GM23338 (cell line): Measurements from ENCODE around the gene KRT3. TPM values are rescaled to one million over a fixed set of nuclear protein-coding genes. Genes with fewer than 3 reads are reported as not detected.

ENCODE experiments used
- ATAC-seq: fragments of 200-7000 bp; cut with Tn5 transposase; 3 replicates; pipeline ENCODE4 v1.9.1; 2020
- DNase-seq: peaks from one replicate; pipeline ENCODE4 v3.0.0-alpha.2; 2015; ENCODE audit warnings: low spot score
- H2AFZ ChIP-seq: fragments of 200-600 bp; sonication (generic); 2 replicates; pipeline ENCODE4 v1.8.0; 2016; ENCODE audit warnings: antibody characterized with exemption, mild to moderate bottlenecking, moderate library complexity
- H3F3A ChIP-seq: fragments of 200-600 bp; sonication (generic); replicated peaks from 2 replicates; pipeline ENCODE4 v1.8.0; 2017; ENCODE audit warnings: antibody characterized with exemption, mixed run types, low read depth
- H3K27ac ChIP-seq: fragments of 200-600 bp; sonication (generic); 2 replicates; pipeline ENCODE4 v1.6.1; 2016; ENCODE audit warnings: low read depth
- H3K27me3 ChIP-seq: fragments of 200-600 bp; sonication (generic); 2 replicates; pipeline ENCODE4 v1.8.0; 2016; ENCODE audit warnings: mild to moderate bottlenecking, mixed run types, moderate library complexity; ENCODE audit not compliant: insufficient read depth
- H3K36me3 ChIP-seq: fragments of 200-600 bp; sonication (generic); 2 replicates; pipeline ENCODE4 v1.8.0; 2016; ENCODE audit warnings: mild to moderate bottlenecking; ENCODE audit not compliant: insufficient read depth
- H3K4me1 ChIP-seq: fragments of 200-600 bp; sonication (generic); 2 replicates; pipeline ENCODE4 v1.8.0; 2016; ENCODE audit warnings: mild to moderate bottlenecking, moderate library complexity; ENCODE audit not compliant: insufficient read depth
- H3K4me2 ChIP-seq: fragments of 200-600 bp; sonication (generic); 2 replicates; pipeline ENCODE4 v1.7.1; 2017; ENCODE audit warnings: mixed run types
- H3K4me3 ChIP-seq: fragments of 200-600 bp; sonication (generic); 2 replicates; pipeline ENCODE4 v1.6.1; 2016; ENCODE audit warnings: mixed run types
- H3K79me2 ChIP-seq: fragments of 200-600 bp; sonication (generic); replicated peaks from 2 replicates; pipeline ENCODE4 v1.8.0; 2017; ENCODE audit warnings: mild to moderate bottlenecking; ENCODE audit not compliant: insufficient read depth
- H3K9me2 ChIP-seq: fragments of 200-600 bp; sonication (generic); 2 replicates; pipeline ENCODE4 v1.8.0; 2017; ENCODE audit not compliant: insufficient read depth
- H4K20me1 ChIP-seq: fragments of 200-600 bp; sonication (generic); replicated peaks from 2 replicates; pipeline ENCODE4 v1.8.0; 2017; ENCODE audit warnings: mild to moderate bottlenecking; ENCODE audit not compliant: insufficient read depth
- H3K27ac Mint-ChIP-seq: 2 replicates; pipeline ENCODE4 v1.8.0; 2020; ENCODE audit warnings: inconsistent platforms, mild to moderate bottlenecking, moderate library complexity, mixed read lengths
- H3K27me3 Mint-ChIP-seq: 3 replicates; pipeline ENCODE4 v1.8.0; 2022; ENCODE audit warnings: low read depth, mild to moderate bottlenecking, moderate library complexity, mixed read lengths, inconsistent platforms; ENCODE audit not compliant: insufficient read depth, poor library complexity
- H3K36me3 Mint-ChIP-seq: 3 replicates; pipeline ENCODE4 v1.8.0; 2021; ENCODE audit warnings: low read depth, mild to moderate bottlenecking, inconsistent platforms, moderate library complexity, mixed read lengths
- H3K4me1 Mint-ChIP-seq: 3 replicates; pipeline ENCODE4 v1.8.0; 2020; ENCODE audit warnings: mild to moderate bottlenecking, inconsistent platforms, mixed read lengths
- H3K4me3 Mint-ChIP-seq: 3 replicates; pipeline ENCODE4 v1.8.0; 2021; ENCODE audit warnings: moderate library complexity, mild to moderate bottlenecking, inconsistent platforms, mixed read lengths
- H3K9me3 Mint-ChIP-seq: 3 replicates; pipeline ENCODE4 v1.8.0; 2020; ENCODE audit warnings: moderate library complexity, mild to moderate bottlenecking, inconsistent platforms, mixed read lengths
- CREB1 ChIP-seq: fragments of 250-450 bp; sonication (Bioruptor Pico); IDR thresholded peaks from 2 replicates; pipeline ENCODE4 v1.5.0; 2020; ENCODE audit warnings: low read depth, mild to moderate bottlenecking, moderate library complexity
- CTCF ChIP-seq, 2 experiments: fragments of 200-600 bp in 1 of 2; sonication (generic) in 1 of 2; conservative IDR thresholded peaks; 2 replicates each; pipeline versions ENCODE4 v1.5.1 to v1.6.1; 2016 to 2017; ENCODE audit warnings: antibody characterized with exemption in 2 of 2, low read depth in 2 of 2, mild to moderate bottlenecking in 2 of 2, moderate library complexity in 1 of 2
- EZH2 ChIP-seq: fragments of 200-600 bp; sonication (generic); IDR thresholded peaks from one replicate; pipeline ENCODE4 v1.8.0; 2017; ENCODE audit warnings: antibody characterized with exemption, mild to moderate bottlenecking, low read depth; ENCODE audit not compliant: unreplicated experiment
- EZH2phosphoT487 ChIP-seq: fragments of 200-600 bp; sonication (generic); IDR thresholded peaks from one replicate; pipeline ENCODE4 v1.8.1; 2018; ENCODE audit warnings: antibody characterized with exemption; ENCODE audit not compliant: unreplicated experiment
- JUNB ChIP-seq: IDR thresholded peaks from one replicate; pipeline ENCODE4 v1.6.1; 2016; ENCODE audit warnings: antibody characterized with exemption; ENCODE audit not compliant: unreplicated experiment
- NANOG ChIP-seq: IDR thresholded peaks from 2 replicates; pipeline ENCODE4 v1.6.1; 2016; ENCODE audit warnings: antibody characterized with exemption, borderline replicate concordance
- POLR2AphosphoS5 ChIP-seq: IDR thresholded peaks from 2 replicates; pipeline ENCODE4 v1.6.1; 2016; ENCODE audit warnings: antibody characterized with exemption, low read depth
- STAT1 ChIP-seq: IDR thresholded peaks from one replicate; pipeline ENCODE4 v1.6.1; 2016; ENCODE audit warnings: antibody characterized with exemption; ENCODE audit not compliant: unreplicated experiment
- ZNF114 ChIP-seq: fragments of 250-450 bp; sonication (Bioruptor Pico); IDR thresholded peaks from 2 replicates; pipeline ENCODE4 v1.5.0; 2020; ENCODE audit warnings: mild to moderate bottlenecking, moderate library complexity
- ZNF331 ChIP-seq: fragments of 250-450 bp; sonication (Bioruptor Pico); IDR thresholded peaks from 2 replicates; pipeline ENCODE4 v1.5.0; 2020; ENCODE audit warnings: low read depth, mild to moderate bottlenecking, moderate library complexity
- polyA plus RNA-seq: library from polyadenylated mRNA; unstranded; fragments of >200 nt; fragmentation: Nextera tagmentation; extraction: Ambion mirVana; gene quantifications from 2 replicates; pipeline ENCODE4 v1.2.1, GENCODE V29; 2016
- total RNA-seq: library from RNA; depleted of rRNA; stranded (reverse); fragments of >200 nt; shearing (Covaris generic); gene quantifications from 2 replicates; pipeline ENCODE4 v1.2.3, GENCODE V29; 2014
- TF ChIP-seq, protein P1 (sequence below): IDR thresholded peaks from one replicate; pipeline ENCODE4 v1.6.1; 2018; ENCODE audit warnings: antibody characterized with exemption; ENCODE audit not compliant: unreplicated experiment
- TF ChIP-seq, protein P2 (sequence below): IDR thresholded peaks from 2 replicates; pipeline ENCODE4 v1.6.1; 2016; ENCODE audit warnings: antibody characterized with exemption
- TF ChIP-seq, protein P3 (sequence below): fragments of 250-450 bp; sonication (Bioruptor Pico); IDR thresholded peaks from 2 replicates; pipeline ENCODE4 v1.5.0; 2020; ENCODE audit warnings: mild to moderate bottlenecking, moderate library complexity

Gene KRT3
- total and polyA plus RNA-seq, 2 experiments from 2014 or later, result not detected

- H3F3A ChIP-seq, result no peaks in the 10 kb centered on the region
- H3K36me3 ChIP-seq, result no peaks in the 10 kb centered on the region
- peaks cover 7% of the 10 kb centered on the region for H3K9me2 ChIP-seq
- H3K4me3 Mint-ChIP-seq, result no peak overlapping the region
- ATAC-seq, result no peak
- H3K27me3 Mint-ChIP-seq, result peaks cover 9% of the 10 kb centered on the region
- no peaks in the 10 kb centered on the region for H3K79me2 ChIP-seq
- no peak overlapping the region for H2AFZ ChIP-seq
- no peaks in the 10 kb centered on the region for H4K20me1 ChIP-seq
- TF ChIP-seq CTCF (conservative IDR thresholded peaks at IDR 0.05; ENCODE audit: low read depth in 2 of 2) (no peak), EZH2phosphoT487 (no peak), STAT1 (no peak), CREB1 (CRISPR knock-in tag) (no peak), NANOG (no peak), JUNB (no peak), ZNF114 (CRISPR knock-in tag) (no peak), ZNF331 (CRISPR knock-in tag) (no peak), POLR2AphosphoS5 (no peak), EZH2 (no peak)
- TF ChIP-seq, protein P1, sequence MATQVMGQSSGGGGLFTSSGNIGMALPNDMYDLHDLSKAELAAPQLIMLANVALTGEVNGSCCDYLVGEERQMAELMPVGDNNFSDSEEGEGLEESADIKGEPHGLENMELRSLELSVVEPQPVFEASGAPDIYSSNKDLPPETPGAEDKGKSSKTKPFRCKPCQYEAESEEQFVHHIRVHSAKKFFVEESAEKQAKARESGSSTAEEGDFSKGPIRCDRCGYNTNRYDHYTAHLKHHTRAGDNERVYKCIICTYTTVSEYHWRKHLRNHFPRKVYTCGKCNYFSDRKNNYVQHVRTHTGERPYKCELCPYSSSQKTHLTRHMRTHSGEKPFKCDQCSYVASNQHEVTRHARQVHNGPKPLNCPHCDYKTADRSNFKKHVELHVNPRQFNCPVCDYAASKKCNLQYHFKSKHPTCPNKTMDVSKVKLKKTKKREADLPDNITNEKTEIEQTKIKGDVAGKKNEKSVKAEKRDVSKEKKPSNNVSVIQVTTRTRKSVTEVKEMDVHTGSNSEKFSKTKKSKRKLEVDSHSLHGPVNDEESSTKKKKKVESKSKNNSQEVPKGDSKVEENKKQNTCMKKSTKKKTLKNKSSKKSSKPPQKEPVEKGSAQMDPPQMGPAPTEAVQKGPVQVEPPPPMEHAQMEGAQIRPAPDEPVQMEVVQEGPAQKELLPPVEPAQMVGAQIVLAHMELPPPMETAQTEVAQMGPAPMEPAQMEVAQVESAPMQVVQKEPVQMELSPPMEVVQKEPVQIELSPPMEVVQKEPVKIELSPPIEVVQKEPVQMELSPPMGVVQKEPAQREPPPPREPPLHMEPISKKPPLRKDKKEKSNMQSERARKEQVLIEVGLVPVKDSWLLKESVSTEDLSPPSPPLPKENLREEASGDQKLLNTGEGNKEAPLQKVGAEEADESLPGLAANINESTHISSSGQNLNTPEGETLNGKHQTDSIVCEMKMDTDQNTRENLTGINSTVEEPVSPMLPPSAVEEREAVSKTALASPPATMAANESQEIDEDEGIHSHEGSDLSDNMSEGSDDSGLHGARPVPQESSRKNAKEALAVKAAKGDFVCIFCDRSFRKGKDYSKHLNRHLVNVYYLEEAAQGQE, result no peak
- TF ChIP-seq, protein P2, sequence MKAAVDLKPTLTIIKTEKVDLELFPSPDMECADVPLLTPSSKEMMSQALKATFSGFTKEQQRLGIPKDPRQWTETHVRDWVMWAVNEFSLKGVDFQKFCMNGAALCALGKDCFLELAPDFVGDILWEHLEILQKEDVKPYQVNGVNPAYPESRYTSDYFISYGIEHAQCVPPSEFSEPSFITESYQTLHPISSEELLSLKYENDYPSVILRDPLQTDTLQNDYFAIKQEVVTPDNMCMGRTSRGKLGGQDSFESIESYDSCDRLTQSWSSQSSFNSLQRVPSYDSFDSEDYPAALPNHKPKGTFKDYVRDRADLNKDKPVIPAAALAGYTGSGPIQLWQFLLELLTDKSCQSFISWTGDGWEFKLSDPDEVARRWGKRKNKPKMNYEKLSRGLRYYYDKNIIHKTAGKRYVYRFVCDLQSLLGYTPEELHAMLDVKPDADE, result no peak
- TF ChIP-seq, protein P3, sequence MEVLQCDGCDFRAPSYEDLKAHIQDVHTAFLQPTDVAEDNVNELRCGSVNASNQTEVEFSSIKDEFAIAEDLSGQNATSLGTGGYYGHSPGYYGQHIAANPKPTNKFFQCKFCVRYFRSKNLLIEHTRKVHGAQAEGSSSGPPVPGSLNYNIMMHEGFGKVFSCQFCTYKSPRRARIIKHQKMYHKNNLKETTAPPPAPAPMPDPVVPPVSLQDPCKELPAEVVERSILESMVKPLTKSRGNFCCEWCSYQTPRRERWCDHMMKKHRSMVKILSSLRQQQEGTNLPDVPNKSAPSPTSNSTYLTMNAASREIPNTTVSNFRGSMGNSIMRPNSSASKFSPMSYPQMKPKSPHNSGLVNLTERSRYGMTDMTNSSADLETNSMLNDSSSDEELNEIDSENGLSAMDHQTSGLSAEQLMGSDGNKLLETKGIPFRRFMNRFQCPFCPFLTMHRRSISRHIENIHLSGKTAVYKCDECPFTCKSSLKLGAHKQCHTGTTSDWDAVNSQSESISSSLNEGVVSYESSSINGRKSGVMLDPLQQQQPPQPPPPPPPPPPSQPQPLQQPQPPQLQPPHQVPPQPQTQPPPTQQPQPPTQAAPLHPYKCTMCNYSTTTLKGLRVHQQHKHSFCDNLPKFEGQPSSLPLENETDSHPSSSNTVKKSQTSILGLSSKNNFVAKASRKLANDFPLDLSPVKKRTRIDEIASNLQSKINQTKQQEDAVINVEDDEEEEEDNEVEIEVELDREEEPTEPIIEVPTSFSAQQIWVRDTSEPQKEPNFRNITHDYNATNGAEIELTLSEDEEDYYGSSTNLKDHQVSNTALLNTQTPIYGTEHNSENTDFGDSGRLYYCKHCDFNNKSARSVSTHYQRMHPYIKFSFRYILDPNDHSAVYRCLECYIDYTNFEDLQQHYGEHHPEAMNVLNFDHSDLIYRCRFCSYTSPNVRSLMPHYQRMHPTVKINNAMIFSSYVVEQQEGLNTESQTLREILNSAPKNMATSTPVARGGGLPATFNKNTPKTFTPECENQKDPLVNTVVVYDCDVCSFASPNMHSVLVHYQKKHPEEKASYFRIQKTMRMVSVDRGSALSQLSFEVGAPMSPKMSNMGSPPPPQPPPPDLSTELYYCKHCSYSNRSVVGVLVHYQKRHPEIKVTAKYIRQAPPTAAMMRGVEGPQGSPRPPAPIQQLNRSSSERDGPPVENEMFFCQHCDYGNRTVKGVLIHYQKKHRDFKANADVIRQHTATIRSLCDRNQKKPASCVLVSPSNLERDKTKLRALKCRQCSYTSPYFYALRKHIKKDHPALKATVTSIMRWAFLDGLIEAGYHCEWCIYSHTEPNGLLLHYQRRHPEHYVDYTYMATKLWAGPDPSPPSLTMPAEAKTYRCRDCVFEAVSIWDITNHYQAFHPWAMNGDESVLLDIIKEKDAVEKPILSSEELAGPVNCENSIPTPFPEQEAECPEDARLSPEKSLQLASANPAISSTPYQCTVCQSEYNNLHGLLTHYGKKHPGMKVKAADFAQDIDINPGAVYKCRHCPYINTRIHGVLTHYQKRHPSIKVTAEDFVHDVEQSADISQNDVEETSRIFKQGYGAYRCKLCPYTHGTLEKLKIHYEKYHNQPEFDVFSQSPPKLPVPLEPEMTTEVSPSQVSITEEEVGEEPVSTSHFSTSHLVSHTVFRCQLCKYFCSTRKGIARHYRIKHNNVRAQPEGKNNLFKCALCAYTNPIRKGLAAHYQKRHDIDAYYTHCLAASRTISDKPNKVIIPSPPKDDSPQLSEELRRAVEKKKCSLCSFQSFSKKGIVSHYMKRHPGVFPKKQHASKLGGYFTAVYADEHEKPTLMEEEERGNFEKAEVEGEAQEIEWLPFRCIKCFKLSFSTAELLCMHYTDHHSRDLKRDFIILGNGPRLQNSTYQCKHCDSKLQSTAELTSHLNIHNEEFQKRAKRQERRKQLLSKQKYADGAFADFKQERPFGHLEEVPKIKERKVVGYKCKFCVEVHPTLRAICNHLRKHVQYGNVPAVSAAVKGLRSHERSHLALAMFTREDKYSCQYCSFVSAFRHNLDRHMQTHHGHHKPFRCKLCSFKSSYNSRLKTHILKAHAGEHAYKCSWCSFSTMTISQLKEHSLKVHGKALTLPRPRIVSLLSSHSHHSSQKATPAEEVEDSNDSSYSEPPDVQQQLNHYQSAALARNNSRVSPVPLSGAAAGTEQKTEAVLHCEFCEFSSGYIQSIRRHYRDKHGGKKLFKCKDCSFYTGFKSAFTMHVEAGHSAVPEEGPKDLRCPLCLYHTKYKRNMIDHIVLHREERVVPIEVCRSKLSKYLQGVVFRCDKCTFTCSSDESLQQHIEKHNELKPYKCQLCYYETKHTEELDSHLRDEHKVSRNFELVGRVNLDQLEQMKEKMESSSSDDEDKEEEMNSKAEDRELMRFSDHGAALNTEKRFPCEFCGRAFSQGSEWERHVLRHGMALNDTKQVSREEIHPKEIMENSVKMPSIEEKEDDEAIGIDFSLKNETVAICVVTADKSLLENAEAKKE (CRISPR knock-in tag), result no peak
- DNase-seq, result no peak
- H3K4me1 ChIP-seq, result peaks cover 25% of the 10 kb centered on the region
- no peak overlapping the region for H3K4me2 ChIP-seq
- H3K9me3 Mint-ChIP-seq, result no peaks in the 10 kb centered on the region
- no peak overlapping the region for H3K27ac Mint-ChIP-seq
- H3K4me1 Mint-ChIP-seq, result peaks cover 26% of the 10 kb centered on the region
- no peak overlapping the region for H3K4me3 ChIP-seq
- no peak overlapping the region for H3K27ac ChIP-seq
- no peaks in the 10 kb centered on the region for H3K36me3 Mint-ChIP-seq
- no peaks in the 10 kb centered on the region for H3K27me3 ChIP-seq
Observed at GRCh38 chr12:52798003-52798670, 2.2 kb upstream of the KRT3 start.
